SK-N-SH (cell line): ENCODE measurements around the gene PLXNB1. TPM values are rescaled to one million over a fixed set of nuclear protein-coding genes. Genes with fewer than 3 reads are reported as not detected.

Source experiments
- CTCF ChIA-PET: fragments of 300-600, 350-600 bp; formaldehyde crosslinking; extraction: SDS; loops from one replicate; lab custom pipeline; 2021; lab: Yijun Ruan, JAX
- POLR2A ChIA-PET: fragments of 350-600 bp; sonication (Branson Sonifier 250); formaldehyde crosslinking; extraction: SDS; loops from one replicate; lab custom pipeline; 2020; ENCODE audit warnings: antibody characterized with exemption, inconsistent platforms; lab: Yijun Ruan, JAX
- DNase-seq: peaks from one replicate; pipeline ENCODE4 v3.0.0; 2012
- H2AFZ ChIP-seq: fragments of 200-600 bp; sonication (generic); 2 replicates; pipeline ENCODE4 v1.8.1; 2016; ENCODE audit warnings: antibody characterized with exemption, mild to moderate bottlenecking, low read depth
- H3F3A ChIP-seq: fragments of 200-600 bp; sonication (generic); replicated peaks from 2 replicates; pipeline ENCODE3; 2016; ENCODE audit warnings: antibody characterized with exemption, mild to moderate bottlenecking; ENCODE audit not compliant: insufficient read depth
- H3K27ac ChIP-seq, 2 experiments: fragments of 200-500 bp in 1 of 2; fragments of 200-600 bp in 1 of 2; sonication (Bioruptor generic) in 1 of 2; sonication (generic), shearing (Covaris generic) in 1 of 2; 2 replicates each; pipeline versions ENCODE4 v1.5.1 to v1.6.1; 2014 to 2016; ENCODE audit warnings: low read depth in 2 of 2, inconsistent platforms in 1 of 2, low read length in 1 of 2, mild to moderate bottlenecking in 1 of 2, mixed read lengths in 1 of 2
- H3K27me3 ChIP-seq: fragments of 200-600 bp; sonication (generic), shearing (Covaris generic); 2 replicates; pipeline ENCODE4 v1.6.1; 2016; ENCODE audit warnings: mixed run types; ENCODE audit not compliant: insufficient read depth
- H3K36me3 ChIP-seq, 2 experiments: fragments of 200-500 bp in 1 of 2; fragments of 200-600 bp in 1 of 2; sonication (Bioruptor generic) in 1 of 2; sonication (generic) in 1 of 2; replicated peaks in 1 of 2; 2 replicates each; pipeline versions ENCODE3 to v1.5.1; 2014 to 2016; ENCODE audit warnings: low read length in 1 of 2, mild to moderate bottlenecking in 1 of 2; ENCODE audit not compliant: insufficient read depth in 2 of 2, control insufficient read depth in 1 of 2
- H3K4me1 ChIP-seq, 2 experiments: fragments of 200-500 bp in 1 of 2; fragments of 200-600 bp in 1 of 2; sonication (Bioruptor generic) in 1 of 2; sonication (generic), shearing (Covaris generic) in 1 of 2; 2 replicates each; pipeline versions ENCODE4 v1.5.1 to v1.6.1; 2014 to 2016; ENCODE audit warnings: low read depth in 1 of 2, low read length in 1 of 2, mixed run types in 1 of 2; ENCODE audit not compliant: insufficient read depth in 2 of 2, control insufficient read depth in 1 of 2
- H3K4me2 ChIP-seq: fragments of 200-600 bp; sonication (generic), shearing (Covaris generic); 2 replicates; pipeline ENCODE4 v1.6.1; 2017; ENCODE audit warnings: mixed run types
- H3K4me3 ChIP-seq, 2 experiments: fragments of 200-500 bp in 1 of 2; fragments of 200-600 bp in 1 of 2; sonication (Bioruptor generic) in 1 of 2; sonication (generic), shearing (Covaris generic) in 1 of 2; 2 replicates each; pipeline versions ENCODE4 v1.5.1 to v1.8.1; 2014 to 2016; ENCODE audit warnings: low read depth in 2 of 2, inconsistent platforms in 1 of 2, low read length in 1 of 2, mild to moderate bottlenecking in 1 of 2, mixed read lengths in 1 of 2, moderate library complexity in 1 of 2
- H3K79me2 ChIP-seq: fragments of 200-600 bp; sonication (generic); 2 replicates; pipeline ENCODE4 v1.8.1; 2017; ENCODE audit warnings: mild to moderate bottlenecking; ENCODE audit not compliant: insufficient read depth
- H3K9ac ChIP-seq: fragments of 200-600 bp; sonication (generic); 2 replicates; pipeline ENCODE4 v1.6.1; 2017; ENCODE audit warnings: mixed run types
- H3K9me2 ChIP-seq: fragments of 200-600 bp; sonication (generic); 2 replicates; pipeline ENCODE4 v1.6.1; 2017; ENCODE audit warnings: mixed run types
- H3K9me3 ChIP-seq: fragments of 200-600 bp; sonication (generic); 2 replicates; pipeline ENCODE4 v1.6.1; 2017; ENCODE audit warnings: mixed run types, mild to moderate bottlenecking, moderate library complexity
- H4K20me1 ChIP-seq: fragments of 200-600 bp; sonication (generic); 2 replicates; pipeline ENCODE4 v1.6.1; 2017; ENCODE audit warnings: mild to moderate bottlenecking, mixed run types; ENCODE audit not compliant: insufficient read depth
- CHD2 ChIP-seq: fragments of 150-350 bp; IDR thresholded peaks from 2 replicates; pipeline ENCODE4 v1.6.1; 2018; ENCODE audit warnings: low read length; ENCODE audit not compliant: partially characterized antibody
- CTCF ChIP-seq: fragments of 200-600 bp; sonication (generic); IDR thresholded peaks from 2 replicates; pipeline ENCODE4 v1.6.1; 2017; ENCODE audit warnings: antibody characterized with exemption, mild to moderate bottlenecking, moderate library complexity
- FOXJ3 ChIP-seq: sonication (generic); formaldehyde crosslinking; IDR thresholded peaks from 2 replicates; pipeline ENCODE4 v1.5.1; 2020; ENCODE audit warnings: mild to moderate bottlenecking, missing genetic modification reagents
- GATA2 ChIP-seq: sonication (generic); formaldehyde crosslinking; IDR thresholded peaks from 2 replicates; pipeline ENCODE4 v1.5.0; 2020; ENCODE audit warnings: mild to moderate bottlenecking, missing genetic modification reagents
- JUND ChIP-seq: IDR thresholded peaks from 2 replicates; pipeline ENCODE4 v1.4.0; 2012
- MXI1 ChIP-seq: IDR thresholded peaks from 2 replicates; pipeline ENCODE4 v1.6.1; 2012; ENCODE audit warnings: mild to moderate bottlenecking, low read depth, low read length, improper control_type of control experiment
- NFIC ChIP-seq: IDR thresholded peaks from 2 replicates; pipeline ENCODE4 v1.4.0; 2012; ENCODE audit warnings: borderline replicate concordance
- RAD21 ChIP-seq: IDR thresholded peaks from 2 replicates; pipeline ENCODE4 v1.6.1; 2012; ENCODE audit warnings: mild to moderate bottlenecking, low read length
- RCOR1 ChIP-seq: fragments of 150-350 bp; IDR thresholded peaks from 2 replicates; pipeline ENCODE4 v1.6.1; 2017; ENCODE audit warnings: antibody characterized with exemption, low read length
- REST ChIP-seq: IDR thresholded peaks from 2 replicates; pipeline ENCODE4 v1.6.1; 2012; ENCODE audit warnings: mild to moderate bottlenecking, low read depth, low read length, moderate library complexity
- TAF1 ChIP-seq: IDR thresholded peaks from 2 replicates; pipeline ENCODE4 v1.6.1; 2012; ENCODE audit warnings: low read depth, mild to moderate bottlenecking, low read length, moderate library complexity, borderline replicate concordance
- TCF12 ChIP-seq: IDR thresholded peaks from 2 replicates; pipeline ENCODE4 v1.4.0; 2012
- USF2 ChIP-seq: fragments of 150-350 bp; IDR thresholded peaks from 2 replicates; pipeline ENCODE4 v1.6.1; 2017; ENCODE audit warnings: antibody characterized with exemption, low read length, low read depth, borderline replicate concordance
- ZBTB33 ChIP-seq: IDR thresholded peaks from 2 replicates; pipeline ENCODE4 v1.4.0; 2012; ENCODE audit warnings: low read depth, borderline replicate concordance
- WGBS: methylation state at CpG from one replicate; pipeline ENCODE4 v1.1.6; 2017; ENCODE audit warnings: low lambda C conversion rate; 5-methylcytosine and 5-hydroxymethylcytosine counted together
- polyA plus RNA-seq, 3 experiments: library from polyadenylated mRNA; depleted of rRNA; stranded (reverse); fragments of >200 nt; gene quantifications; 2 replicates each; pipeline ENCODE4 v1.2.3, GENCODE V29; 2012
- TF ChIP-seq, protein P1 (sequence below): fragments of 150-350 bp; IDR thresholded peaks from 2 replicates; pipeline ENCODE4 v1.6.1; 2016; ENCODE audit warnings: mild to moderate bottlenecking, low read depth, low read length
- TF ChIP-seq, protein P2 (sequence below): IDR thresholded peaks from 2 replicates; pipeline ENCODE4; 2012
- TF ChIP-seq, protein P3 (sequence below): IDR thresholded peaks from 2 replicates; pipeline ENCODE4 v1.4.0; 2012; ENCODE audit warnings: low read depth, borderline replicate concordance

Gene PLXNB1
- polyA plus RNA-seq, 1 of the 3 experiments (the other 2 are of a cell fraction) = 39.8 TPM

DNA sequence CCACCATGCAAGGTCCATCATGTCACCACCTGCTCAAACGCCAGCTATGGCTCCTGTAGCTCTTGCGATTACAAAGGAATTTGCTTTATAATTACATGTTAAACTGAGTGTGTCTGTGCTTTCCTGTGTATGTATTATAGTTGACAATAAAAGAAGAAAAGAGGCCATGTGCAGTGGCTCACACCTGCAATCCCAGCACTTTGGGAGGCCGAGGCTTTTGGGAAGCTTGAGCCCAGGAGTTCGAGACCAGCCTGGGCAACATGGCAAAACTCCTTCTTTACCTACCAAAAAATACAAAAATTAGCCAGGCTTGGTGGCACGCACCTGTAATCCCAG is 43.7 kb upstream of the PLXNB1 start:
- WGBS = 91% methylated on average over 5 of the region's 5 CpGs
- Histone ChIP-seq H3K27ac (peak overlapping the region; percentile 80 to 87; a peak in 3 of 4 replicates), H2AFZ (0 out of 2 replicates have a peak overlapping the region, but pooled peaks have one; percentile 37), H4K20me1 (no peaks in the 10 kb centered on the region), H3K9ac (peak overlapping the region; percentile 79; the same call in 1 of the 2 replicates), H3K36me3 (peaks cover 0 to 5% of the 10 kb centered on the region in 2 experiments), H3K27me3 (no peaks in the 10 kb centered on the region), H3K9me3 (no peaks in the 10 kb centered on the region), H3K9me2 (no peaks in the 10 kb centered on the region), H3K4me3 (no peak overlapping the region; a peak in 1 of 4 replicates), H3F3A (peaks cover 7% of the 10 kb centered on the region), H3K4me1 (peaks cover 0 to 22% of the 10 kb centered on the region in 2 experiments; a peak in 1 of 4 replicates), H3K4me2 (peak overlapping the region; percentile 82; the same call in 1 of the 2 replicates), H3K79me2 (peaks cover 43% of the 10 kb centered on the region)
- POLR2A ChIA-PET = interaction anchor here (0.6 to 2.2 kb wide), 2 partner anchors 24 to 30 kb away, joined by 3 to 9 read pairs; partner anchors contain the start of gene SHISA5
- CTCF ChIA-PET = interaction anchor here (0.8 to 6.4 kb wide), 13 partner anchors 9 to 80 kb away, joined by 3 to 27 read pairs (median 5); partner anchors contain the start of gene SHISA5
- no peak for TF ChIP-seq TCF12
- TF ChIP-seq USF2 = no peak
- no peak for TF ChIP-seq NFIC
- TF ChIP-seq ZBTB33 = no peak
- TF ChIP-seq TAF1 = no peak
- TF ChIP-seq MXI1 = no peak
- TF ChIP-seq JUND = no peak
- no peak for TF ChIP-seq CTCF
- TF ChIP-seq RAD21 = no peak
- TF ChIP-seq, protein P1, sequence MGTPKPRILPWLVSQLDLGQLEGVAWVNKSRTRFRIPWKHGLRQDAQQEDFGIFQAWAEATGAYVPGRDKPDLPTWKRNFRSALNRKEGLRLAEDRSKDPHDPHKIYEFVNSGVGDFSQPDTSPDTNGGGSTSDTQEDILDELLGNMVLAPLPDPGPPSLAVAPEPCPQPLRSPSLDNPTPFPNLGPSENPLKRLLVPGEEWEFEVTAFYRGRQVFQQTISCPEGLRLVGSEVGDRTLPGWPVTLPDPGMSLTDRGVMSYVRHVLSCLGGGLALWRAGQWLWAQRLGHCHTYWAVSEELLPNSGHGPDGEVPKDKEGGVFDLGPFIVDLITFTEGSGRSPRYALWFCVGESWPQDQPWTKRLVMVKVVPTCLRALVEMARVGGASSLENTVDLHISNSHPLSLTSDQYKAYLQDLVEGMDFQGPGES = no peak
- TF ChIP-seq FOXJ3 (CRISPR knock-in tag) = no peak
- no peak for TF ChIP-seq REST
- no peak for TF ChIP-seq GATA2 (CRISPR knock-in tag)
- TF ChIP-seq, protein P2, sequence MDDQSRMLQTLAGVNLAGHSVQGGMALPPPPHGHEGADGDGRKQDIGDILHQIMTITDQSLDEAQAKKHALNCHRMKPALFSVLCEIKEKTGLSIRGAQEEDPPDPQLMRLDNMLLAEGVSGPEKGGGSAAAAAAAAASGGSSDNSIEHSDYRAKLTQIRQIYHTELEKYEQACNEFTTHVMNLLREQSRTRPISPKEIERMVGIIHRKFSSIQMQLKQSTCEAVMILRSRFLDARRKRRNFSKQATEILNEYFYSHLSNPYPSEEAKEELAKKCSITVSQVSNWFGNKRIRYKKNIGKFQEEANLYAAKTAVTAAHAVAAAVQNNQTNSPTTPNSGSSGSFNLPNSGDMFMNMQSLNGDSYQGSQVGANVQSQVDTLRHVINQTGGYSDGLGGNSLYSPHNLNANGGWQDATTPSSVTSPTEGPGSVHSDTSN = no peak
- no peak for TF ChIP-seq CHD2
- TF ChIP-seq RCOR1 = no peak
- TF ChIP-seq, protein P3, sequence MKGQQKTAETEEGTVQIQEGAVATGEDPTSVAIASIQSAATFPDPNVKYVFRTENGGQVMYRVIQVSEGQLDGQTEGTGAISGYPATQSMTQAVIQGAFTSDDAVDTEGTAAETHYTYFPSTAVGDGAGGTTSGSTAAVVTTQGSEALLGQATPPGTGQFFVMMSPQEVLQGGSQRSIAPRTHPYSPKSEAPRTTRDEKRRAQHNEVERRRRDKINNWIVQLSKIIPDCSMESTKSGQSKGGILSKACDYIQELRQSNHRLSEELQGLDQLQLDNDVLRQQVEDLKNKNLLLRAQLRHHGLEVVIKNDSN = no peak
- no peak for DNase-seq
